HCT116 (cell line): ENCODE measurements around the gene APOL4.

ENCODE experiments used
- EGR1 ChIP-seq: IDR thresholded peaks from 2 replicates; pipeline ENCODE4 v1.6.1; 2012; ENCODE audit warnings: low read depth
- EZH2 ChIP-seq: fragments of 200-600 bp; sonication (generic); IDR thresholded peaks from 2 replicates; pipeline ENCODE4 v1.6.1; 2017; ENCODE audit warnings: antibody characterized with exemption, mixed run types
- EZH2phosphoT487 ChIP-seq: fragments of 200-600 bp; IDR thresholded peaks from 2 replicates; pipeline ENCODE4 v1.6.1; 2018; ENCODE audit warnings: antibody characterized with exemption, borderline replicate concordance
- JUND ChIP-seq: IDR thresholded peaks from 2 replicates; pipeline ENCODE4 v1.6.1; 2012
- POLR2A ChIP-seq: IDR thresholded peaks from 2 replicates; pipeline ENCODE4 v1.7.0; 2011; ENCODE audit warnings: borderline replicate concordance; ENCODE audit not compliant: insufficient read depth, insufficient read length; ENCODE audit errors: extremely low read depth
- YY1 ChIP-seq: IDR thresholded peaks from 2 replicates; pipeline ENCODE4 v1.6.1; 2011; ENCODE audit warnings: low read length, low read depth, moderate library complexity, mild to moderate bottlenecking; ENCODE audit not compliant: insufficient replicate concordance; ENCODE audit errors: extremely low read depth
- TF ChIP-seq, protein P1 (sequence below), 3 experiments: fragments of 200-600 bp in 1 of 3; sonication (generic) in 1 of 3; IDR thresholded peaks in 2 of 3; conservative IDR thresholded peaks in 1 of 3; 2 replicates each; pipeline ENCODE4 v1.5.1; 2012 to 2017; ENCODE audit warnings: low read depth in 2 of 3, low read length in 2 of 3, antibody characterized with exemption in 1 of 3, borderline replicate concordance in 1 of 3, control low read depth in 1 of 3, mild to moderate bottlenecking in 1 of 3, mixed read lengths in 1 of 3, mixed run types in 1 of 3, moderate library complexity in 1 of 3; ENCODE audit not compliant: insufficient read depth in 1 of 3

DNA sequence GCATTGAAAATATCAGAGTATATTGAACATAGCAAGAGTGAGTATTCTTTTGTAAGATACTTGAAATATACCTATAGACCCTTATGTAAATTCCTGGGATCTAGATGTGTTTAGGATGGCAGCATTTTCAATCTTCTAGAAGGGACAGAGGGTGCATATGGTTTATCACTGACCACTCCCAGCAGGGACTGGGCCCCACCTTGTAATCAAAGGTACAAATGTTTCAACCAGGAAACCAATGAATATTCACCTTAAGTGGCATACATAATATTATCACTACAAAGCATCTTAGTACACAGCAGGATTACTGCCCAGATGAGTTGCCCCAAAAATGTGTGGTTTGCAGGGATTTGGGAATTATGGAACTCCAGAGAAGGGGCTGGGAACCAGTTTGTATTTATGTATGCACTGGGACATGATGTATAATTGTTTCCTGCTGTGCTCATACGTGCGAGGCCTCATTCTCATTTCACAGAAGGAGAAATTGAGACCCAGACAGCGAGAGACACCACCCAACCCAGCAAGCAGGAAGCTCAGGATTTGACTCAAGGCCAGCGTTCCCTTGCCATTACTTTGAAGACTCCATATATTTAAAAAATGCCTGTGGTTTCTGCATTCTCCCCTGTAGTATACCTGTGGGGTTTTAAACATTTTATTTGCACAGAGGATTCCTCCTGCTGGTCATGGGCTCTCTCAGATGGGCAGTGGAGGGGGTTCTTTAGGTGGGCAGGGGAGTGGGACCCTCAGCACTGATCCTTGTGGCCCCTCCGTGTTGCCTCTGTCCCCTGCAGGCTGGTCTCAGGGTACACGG lies 5.2 kb downstream of the APOL4 start:
- TF ChIP-seq EZH2: no peak
- TF ChIP-seq YY1: no peak
- no peak for TF ChIP-seq EZH2phosphoT487
- TF ChIP-seq, protein P1, sequence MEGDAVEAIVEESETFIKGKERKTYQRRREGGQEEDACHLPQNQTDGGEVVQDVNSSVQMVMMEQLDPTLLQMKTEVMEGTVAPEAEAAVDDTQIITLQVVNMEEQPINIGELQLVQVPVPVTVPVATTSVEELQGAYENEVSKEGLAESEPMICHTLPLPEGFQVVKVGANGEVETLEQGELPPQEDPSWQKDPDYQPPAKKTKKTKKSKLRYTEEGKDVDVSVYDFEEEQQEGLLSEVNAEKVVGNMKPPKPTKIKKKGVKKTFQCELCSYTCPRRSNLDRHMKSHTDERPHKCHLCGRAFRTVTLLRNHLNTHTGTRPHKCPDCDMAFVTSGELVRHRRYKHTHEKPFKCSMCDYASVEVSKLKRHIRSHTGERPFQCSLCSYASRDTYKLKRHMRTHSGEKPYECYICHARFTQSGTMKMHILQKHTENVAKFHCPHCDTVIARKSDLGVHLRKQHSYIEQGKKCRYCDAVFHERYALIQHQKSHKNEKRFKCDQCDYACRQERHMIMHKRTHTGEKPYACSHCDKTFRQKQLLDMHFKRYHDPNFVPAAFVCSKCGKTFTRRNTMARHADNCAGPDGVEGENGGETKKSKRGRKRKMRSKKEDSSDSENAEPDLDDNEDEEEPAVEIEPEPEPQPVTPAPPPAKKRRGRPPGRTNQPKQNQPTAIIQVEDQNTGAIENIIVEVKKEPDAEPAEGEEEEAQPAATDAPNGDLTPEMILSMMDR (IDR thresholded peaks at IDR 0.05 in 2 of 3, conservative IDR thresholded peaks at IDR 0.05 in 1 of 3; ENCODE audit: borderline replicate concordance in 1 of 3, insufficient read depth in 1 of 3, low read depth in 2 of 3, low read length in 2 of 3): no peak
- no peak for TF ChIP-seq JUND
- TF ChIP-seq POLR2A: no peak
- no peak for TF ChIP-seq EGR1
